ENCODE results near the gene TMEM185B.

DNA sequence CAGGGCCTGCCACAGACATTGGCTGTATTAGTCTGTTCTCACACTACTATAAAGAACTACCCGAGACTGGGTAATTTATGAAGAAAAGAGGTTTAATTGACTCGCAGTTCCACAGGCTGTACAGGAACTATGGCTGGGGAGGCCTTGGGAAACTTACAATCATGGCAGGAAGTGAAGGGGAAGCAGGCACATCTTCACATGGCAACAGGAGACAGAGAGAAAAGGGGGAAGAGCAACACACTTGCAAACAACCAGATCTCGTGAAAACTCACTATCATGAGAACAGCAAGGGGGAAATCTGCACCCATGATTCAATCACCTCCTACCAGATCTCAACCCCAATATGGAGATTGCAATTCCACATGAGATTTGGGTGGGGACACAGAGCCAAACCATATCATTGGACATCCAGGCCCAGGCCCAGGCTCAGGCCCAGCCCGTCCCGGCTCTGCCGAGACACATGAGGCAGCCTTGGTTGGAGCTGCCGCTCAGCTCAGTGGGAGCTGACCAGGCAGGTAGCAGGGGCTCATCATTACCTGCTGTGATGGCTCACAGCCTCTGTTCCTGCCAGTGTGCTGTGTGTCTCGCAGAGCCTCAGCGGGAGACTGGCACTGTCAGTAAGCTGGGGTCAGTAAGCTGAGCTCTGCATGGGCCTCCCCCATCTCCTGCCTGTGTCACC lies 20.8 kb upstream of the TMEM185B start:
- TF ChIP-seq, protein P1, sequence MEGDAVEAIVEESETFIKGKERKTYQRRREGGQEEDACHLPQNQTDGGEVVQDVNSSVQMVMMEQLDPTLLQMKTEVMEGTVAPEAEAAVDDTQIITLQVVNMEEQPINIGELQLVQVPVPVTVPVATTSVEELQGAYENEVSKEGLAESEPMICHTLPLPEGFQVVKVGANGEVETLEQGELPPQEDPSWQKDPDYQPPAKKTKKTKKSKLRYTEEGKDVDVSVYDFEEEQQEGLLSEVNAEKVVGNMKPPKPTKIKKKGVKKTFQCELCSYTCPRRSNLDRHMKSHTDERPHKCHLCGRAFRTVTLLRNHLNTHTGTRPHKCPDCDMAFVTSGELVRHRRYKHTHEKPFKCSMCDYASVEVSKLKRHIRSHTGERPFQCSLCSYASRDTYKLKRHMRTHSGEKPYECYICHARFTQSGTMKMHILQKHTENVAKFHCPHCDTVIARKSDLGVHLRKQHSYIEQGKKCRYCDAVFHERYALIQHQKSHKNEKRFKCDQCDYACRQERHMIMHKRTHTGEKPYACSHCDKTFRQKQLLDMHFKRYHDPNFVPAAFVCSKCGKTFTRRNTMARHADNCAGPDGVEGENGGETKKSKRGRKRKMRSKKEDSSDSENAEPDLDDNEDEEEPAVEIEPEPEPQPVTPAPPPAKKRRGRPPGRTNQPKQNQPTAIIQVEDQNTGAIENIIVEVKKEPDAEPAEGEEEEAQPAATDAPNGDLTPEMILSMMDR (IDR thresholded peaks at IDR 0.05), result no peak
- no peak for TF ChIP-seq POLR2A (IDR thresholded peaks at IDR 0.05)
